ENCODE measurements around the gene ADGRV1. TPM values are rescaled to one million over a fixed set of nuclear protein-coding genes. Genes with fewer than 3 reads are reported as not detected.

ADGRV1 gene
- total and polyA plus RNA-seq, 7 donors, result 0.05 to 0.83 (median 0.11) TPM; not detected in 1

GRCh38 chr5:90934091-90934719 is 375.6 kb downstream of the ADGRV1 start:
- ATAC-seq, result no peak
- WGBS, 3 donors, result 90 to 94% (median 94%) methylated on average over 5 of the region's 5 CpGs
- intact Hi-C loops (cut with DNase I), result loop anchor here (10.0 kb wide), 4 partner anchors 171 to 481 kb away; partner anchors contain the start of gene ARRDC3 (in 1 of the 2)

GRCh38 chr5:90934738-90935137 is 376.1 kb downstream of the ADGRV1 start:
- 95 to 98% (median 96%) methylated on average over 2 of the region's 2 CpGs for WGBS, 3 donors
- intact Hi-C loops (cut with DNase I), result loop anchor here (10.0 kb wide), 4 partner anchors 170 to 480 kb away; partner anchors contain the start of gene ARRDC3 (in 1 of the 2)
- no peak for ATAC-seq

More at GRCh38 chr5:90934091-90934719, 375.6 kb downstream of the ADGRV1 start:
- Histone ChIP-seq H3K4me1 (no peaks in the 10 kb centered on the region), H3K9me3 (no peaks in the 10 kb centered on the region), H3K4me3 (no peak overlapping the region), H3K36me3 (ENCODE audit: insufficient read depth in 1 of 2, low read depth in 1 of 2) (no peaks in the 10 kb centered on the region), H3K27ac (no peak overlapping the region), H3K27me3 (ENCODE audit: insufficient read depth in 3 of 3, low read length in 2 of 3) (peaks cover 0 to 2% (median 0%) of the 10 kb centered on the region in 3 donors)
- TF ChIP-seq CTCF (IDR thresholded peaks at IDR 0.05), result no peak
- no peak for DNase-seq

GRCh38 chr5:90939211-90939610 is 380.6 kb downstream of the ADGRV1 start:
- H3K36me3 ChIP-seq (ENCODE audit: insufficient read depth in 1 of 2, low read depth in 1 of 2), result no peaks in the 10 kb centered on the region
- H3K27ac ChIP-seq, result no peak overlapping the region
- H3K27me3 ChIP-seq (ENCODE audit: insufficient read depth in 3 of 3, low read length in 2 of 3), result no peaks in the 10 kb centered on the region
- intact Hi-C loops (cut with DNase I), result loop anchor here (10.0 kb wide), 4 partner anchors 166 to 476 kb away; partner anchors contain the start of gene ARRDC3 (in 1 of the 2)
- H3K9me3 ChIP-seq, result no peaks in the 10 kb centered on the region
- no peak for TF ChIP-seq CTCF (IDR thresholded peaks at IDR 0.05)
- H3K4me1 ChIP-seq, result no peaks in the 10 kb centered on the region
- H3K4me3 ChIP-seq, result no peak overlapping the region
- ATAC-seq, result no peak
- no peak for DNase-seq
- WGBS, 3 donors, result 35 to 52% (median 47%) methylated on average over 2 of the region's 2 CpGs

More at GRCh38 chr5:90934738-90935137, 376.1 kb downstream of the ADGRV1 start:
- Histone ChIP-seq H3K4me1 (no peaks in the 10 kb centered on the region), H3K36me3 (ENCODE audit: insufficient read depth in 1 of 2, low read depth in 1 of 2) (no peaks in the 10 kb centered on the region), H3K27me3 (ENCODE audit: insufficient read depth in 3 of 3, low read length in 2 of 3) (peaks cover 0 to 2% (median 0%) of the 10 kb centered on the region in 3 donors), H3K4me3 (no peak overlapping the region), H3K9me3 (no peaks in the 10 kb centered on the region), H3K27ac (no peak overlapping the region)
- TF ChIP-seq CTCF (IDR thresholded peaks at IDR 0.05), result no peak
- no peak for DNase-seq

- Histone ChIP-seq H3K27ac (no peak overlapping the region), H3K27me3 (ENCODE audit: insufficient read depth in 3 of 3, low read length in 2 of 3) (no peaks in the 10 kb centered on the region), H3K4me1 (no peaks in the 10 kb centered on the region), H3K36me3 (ENCODE audit: insufficient read depth in 1 of 2, low read depth in 1 of 2) (no peaks in the 10 kb centered on the region), H3K9me3 (no peaks in the 10 kb centered on the region), H3K4me3 (no peak overlapping the region)
- no peak for ATAC-seq
- intact Hi-C loops (cut with DNase I), result no loop called here
- no peak for TF ChIP-seq CTCF (IDR thresholded peaks at IDR 0.05)
- 30 to 33% (median 33%) methylated on average over 1 of the region's 1 CpG for WGBS, 3 donors
- no peak for DNase-seq
These were observed 381.8 kb downstream of the ADGRV1 start for GRCh38 chr5:90940227-90940995.
